T1000 (cell line): ENCODE results near the gene LRMDA.

ENCODE experiments used
- DNase-seq: peaks from one replicate; lab custom pipeline; 2025; ENCODE audit warnings: mixed read lengths; lab: John Stamatoyannopoulos, UW

LRMDA gene

GRCh38 chr10:75402486-75403143, 28.8 kb upstream of the LRMDA start:
- DNase-seq: peak; percentile 44

- no peak for DNase-seq
These were observed 28.1 kb upstream of the LRMDA start for GRCh38 chr10:75403144-75403938.

- no peak for DNase-seq
These were observed 27.2 kb upstream of the LRMDA start for GRCh38 chr10:75403939-75404814.

GRCh38 chr10:75404815-75405597, 26.4 kb upstream of the LRMDA start:
- no peak for DNase-seq

GRCh38 chr10:75405598-75406461, 25.6 kb upstream of the LRMDA start:
- no peak for DNase-seq

- no peak for DNase-seq
These were observed 24.8 kb upstream of the LRMDA start for GRCh38 chr10:75406462-75407223.

- DNase-seq: no peak
These were observed 24.2 kb upstream of the LRMDA start for GRCh38 chr10:75407224-75407712.

GRCh38 chr10:75407713-75408508, 23.5 kb upstream of the LRMDA start:
- DNase-seq: no peak

- no peak for DNase-seq
These were observed 22.9 kb upstream of the LRMDA start for GRCh38 chr10:75408509-75408875.

GRCh38 chr10:75408911-75409885, 22.2 kb upstream of the LRMDA start:
- DNase-seq: peak; percentile 41

GRCh38 chr10:75410132-75411005, 21.1 kb upstream of the LRMDA start:
- DNase-seq: no peak

- DNase-seq: no peak
These were observed 16.9 kb upstream of the LRMDA start for GRCh38 chr10:75414527-75414926.

- no peak for DNase-seq
These were observed 13.9 kb upstream of the LRMDA start for GRCh38 chr10:75417522-75417927.

- no peak for DNase-seq
These were observed 13.1 kb upstream of the LRMDA start for GRCh38 chr10:75418293-75418692.

- DNase-seq: no peak
These were observed 12.7 kb upstream of the LRMDA start for GRCh38 chr10:75418712-75419111.

GRCh38 chr10:75422913-75423312, 8.5 kb upstream of the LRMDA start:
- DNase-seq: no peak

GRCh38 chr10:75424571-75424970, 6.9 kb upstream of the LRMDA start:
- no peak for DNase-seq
